ENCODE measurements around the gene GLCCI1. TPM values are rescaled to one million over a fixed set of nuclear protein-coding genes. Genes with fewer than 3 reads are reported as not detected.

The GLCCI1 gene
- total and polyA plus RNA-seq, 2 of the 8 experiments (the other 6 are each of a cell fraction or from before 2014, with no cell fraction given): 12.4 to 27.7 TPM

DNA sequence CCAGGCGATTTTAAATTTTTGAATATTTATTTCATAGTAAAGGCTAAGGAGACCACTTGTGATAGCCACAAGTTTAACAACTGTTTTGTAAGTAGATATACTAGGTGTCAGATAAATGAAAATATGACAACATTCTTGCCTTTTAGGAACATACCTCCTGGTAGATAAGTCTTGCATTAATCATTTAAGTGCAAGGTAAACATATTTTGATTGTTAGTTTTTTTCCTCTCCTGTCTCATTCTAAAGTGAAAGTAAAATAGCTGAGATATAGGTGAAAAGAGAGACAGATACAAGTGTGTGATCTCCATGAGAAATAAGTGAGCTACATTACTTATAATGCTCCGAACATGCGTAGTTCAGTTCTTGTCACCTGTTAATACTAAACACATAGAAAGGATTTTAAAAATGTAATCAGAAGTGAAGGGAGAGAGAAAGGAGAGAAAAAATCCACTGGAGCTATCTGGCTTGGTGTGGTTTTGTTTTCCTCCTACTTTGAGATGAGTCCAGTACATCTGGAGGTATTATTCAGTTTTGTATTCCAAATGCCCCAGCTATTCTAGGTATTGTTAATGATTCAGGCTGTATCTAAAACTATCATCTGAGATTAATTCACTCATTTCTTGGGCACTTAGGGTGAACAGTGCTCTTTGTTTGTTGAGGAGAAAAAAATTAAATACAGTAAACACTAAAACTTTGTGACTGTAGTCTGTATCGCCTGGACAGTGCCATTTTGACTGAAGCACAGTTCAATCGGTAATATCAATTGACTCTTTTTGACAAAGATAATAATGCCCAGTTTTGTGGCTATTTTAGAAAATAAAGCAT is 21.2 kb downstream of the GLCCI1 start (continued):
- TF ChIP-seq SP2 (IDR thresholded peaks at IDR 0.05; ENCODE audit: low read length) (no peak), ATF2 (IDR thresholded peaks at IDR 0.05; ENCODE audit: low read length) (no peak)
- TF ChIP-seq, protein P1, sequence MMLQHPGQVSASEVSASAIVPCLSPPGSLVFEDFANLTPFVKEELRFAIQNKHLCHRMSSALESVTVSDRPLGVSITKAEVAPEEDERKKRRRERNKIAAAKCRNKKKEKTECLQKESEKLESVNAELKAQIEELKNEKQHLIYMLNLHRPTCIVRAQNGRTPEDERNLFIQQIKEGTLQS (IDR thresholded peaks at IDR 0.05; ENCODE audit: insufficient read depth, low read depth, low read length): no peak
